Trophoblast cell (in vitro differentiated cells and primary cell): ENCODE results near the gene BEX4.
A peak's percentile ranks its signal among the peaks of the same experiment; 100 is the strongest.

Source experiments
- DNase-seq, 2 donors: peaks; one replicate each; pipeline ENCODE4 v3.0.0-alpha.2; 2016
- H2AFZ ChIP-seq: 2 replicates; pipeline ENCODE4 v1.6.1; 2013; ENCODE audit warnings: low read length, moderate library complexity, mild to moderate bottlenecking; ENCODE audit not compliant: insufficient read depth, poor library complexity
- H2AK5ac ChIP-seq: 2 replicates; pipeline ENCODE4 v1.6.1; 2013; ENCODE audit warnings: mild to moderate bottlenecking, low read length
- H2BK120ac ChIP-seq: 2 replicates; pipeline ENCODE4 v1.6.1; 2013; ENCODE audit warnings: low read length, mild to moderate bottlenecking, moderate library complexity; ENCODE audit not compliant: insufficient read depth, poor library complexity
- H2BK12ac ChIP-seq: 2 replicates; pipeline ENCODE4 v1.6.1; 2013; ENCODE audit warnings: mild to moderate bottlenecking, low read length, moderate library complexity
- H2BK5ac ChIP-seq: 2 replicates; pipeline ENCODE4 v1.6.1; 2013; ENCODE audit warnings: low read length, low read depth, moderate library complexity, mild to moderate bottlenecking; ENCODE audit not compliant: poor library complexity
- H3K14ac ChIP-seq: 2 replicates; pipeline ENCODE4 v1.6.1; 2013; ENCODE audit warnings: mild to moderate bottlenecking, low read length
- H3K18ac ChIP-seq: 2 replicates; pipeline ENCODE4 v1.6.1; 2013; ENCODE audit warnings: mild to moderate bottlenecking, low read length
- H3K23ac ChIP-seq: 2 replicates; pipeline ENCODE4 v1.6.1; 2013; ENCODE audit warnings: low read length
- H3K27ac ChIP-seq: 2 replicates; pipeline ENCODE4 v1.5.1; 2013; ENCODE audit warnings: low read depth, mild to moderate bottlenecking, inconsistent platforms, low read length, moderate library complexity
- H3K27me3 ChIP-seq: 2 replicates; pipeline ENCODE4 v1.6.1; 2013; ENCODE audit warnings: inconsistent platforms, mild to moderate bottlenecking, low read length, moderate library complexity; ENCODE audit not compliant: insufficient read depth
- H3K36me3 ChIP-seq, 2 experiments: 1 replicate in 1 of 2; 2 replicates in 1 of 2; pipeline ENCODE4 v1.6.1; 2013; ENCODE audit warnings: low read length in 2 of 2, mild to moderate bottlenecking in 2 of 2, moderate library complexity in 1 of 2; ENCODE audit not compliant: insufficient read depth in 2 of 2, control insufficient read depth in 1 of 2
- H3K4ac ChIP-seq: 2 replicates; pipeline ENCODE4 v1.6.1; 2013; ENCODE audit warnings: low read depth, mild to moderate bottlenecking, low read length, moderate library complexity
- H3K4me1 ChIP-seq, 2 experiments: 1 replicate in 1 of 2; 2 replicates in 1 of 2; pipeline ENCODE4 v1.6.1; 2013; ENCODE audit warnings: low read length in 2 of 2, mild to moderate bottlenecking in 2 of 2, moderate library complexity in 1 of 2; ENCODE audit not compliant: insufficient read depth in 2 of 2, control insufficient read depth in 1 of 2
- H3K4me2 ChIP-seq: 2 replicates; pipeline ENCODE4 v1.6.1; 2013; ENCODE audit warnings: inconsistent platforms, mild to moderate bottlenecking, low read length, moderate library complexity
- H3K4me3 ChIP-seq: 2 replicates; pipeline ENCODE4 v1.5.1; 2013; ENCODE audit warnings: mild to moderate bottlenecking, low read depth, low read length, inconsistent platforms
- H3K79me1 ChIP-seq: one replicate; pipeline ENCODE4 v1.6.1; 2013; ENCODE audit warnings: low read length
- H3K79me2 ChIP-seq: 2 replicates; pipeline ENCODE4 v1.6.1; 2013; ENCODE audit warnings: low read length, mild to moderate bottlenecking; ENCODE audit not compliant: control insufficient read depth, insufficient read depth, poor library complexity
- H3K9ac ChIP-seq: 2 replicates; pipeline ENCODE4 v1.6.1; 2013; ENCODE audit warnings: mild to moderate bottlenecking, low read length
- H3K9me3 ChIP-seq: 2 replicates; pipeline ENCODE4 v1.6.1; 2013; ENCODE audit warnings: low read depth, mild to moderate bottlenecking, control low read depth, inconsistent platforms, low read length; ENCODE audit not compliant: insufficient read depth
- H4K12ac ChIP-seq: 2 replicates; pipeline ENCODE4 v1.6.1; 2013; ENCODE audit warnings: low read depth, mild to moderate bottlenecking, low read length, moderate library complexity
- H4K8ac ChIP-seq: 2 replicates; pipeline ENCODE4 v1.6.1; 2013; ENCODE audit warnings: low read depth, mild to moderate bottlenecking, low read length, moderate library complexity
- H4K91ac ChIP-seq: one replicate; pipeline ENCODE4 v1.6.1; 2013; ENCODE audit warnings: low read depth, mild to moderate bottlenecking, low read length, moderate library complexity
- WGBS: extraction: QIAGEN DNeasy Blood & Tissue Kit; methylation state at CpG from one replicate; pipeline ENCODE4 v1.1.7; 2013; ENCODE audit warnings: missing lambda C conversion rate; ENCODE audit not compliant: insufficient read length, insufficient coverage; ENCODE audit errors: extremely low coverage; 5-methylcytosine and 5-hydroxymethylcytosine counted together

Gene BEX4

GRCh38 chrX:103250977-103251376 lies 36.1 kb downstream of the BEX4 start:
- Histone ChIP-seq H2AK5ac (no peak overlapping the region), H4K8ac (no peak overlapping the region), H2BK5ac (peak overlapping the region; percentile 42), H3K4me2 (peak overlapping the region; percentile 31), H3K4me3 (no peak overlapping the region), H3K27me3 (no peaks in the 10 kb centered on the region), H3K18ac (no peak overlapping the region), H3K9ac (no peak overlapping the region), H3K23ac (no peak overlapping the region), H3K14ac (no peak overlapping the region), H3K9me3 (no peaks in the 10 kb centered on the region), H2BK12ac (no peak overlapping the region), H4K12ac (no peak overlapping the region), H3K27ac (peak overlapping the region; percentile 70), H3K79me2 (no peaks in the 10 kb centered on the region), H2BK120ac (no peak overlapping the region), H3K4ac (no peak overlapping the region), H3K79me1 (peaks cover 22% of the 10 kb centered on the region), H4K91ac (peak overlapping the region; percentile 11), H3K36me3 (peaks cover 0 to 5% of the 10 kb centered on the region in 2 experiments), H3K4me1 (peaks cover 4 to 9% of the 10 kb centered on the region in 2 experiments), H2AFZ (no peak overlapping the region)
- peak; percentile 72 to 89 for DNase-seq
- WGBS, result no CpG with 5 or more reads among the region's 5 CpGs

DNA sequence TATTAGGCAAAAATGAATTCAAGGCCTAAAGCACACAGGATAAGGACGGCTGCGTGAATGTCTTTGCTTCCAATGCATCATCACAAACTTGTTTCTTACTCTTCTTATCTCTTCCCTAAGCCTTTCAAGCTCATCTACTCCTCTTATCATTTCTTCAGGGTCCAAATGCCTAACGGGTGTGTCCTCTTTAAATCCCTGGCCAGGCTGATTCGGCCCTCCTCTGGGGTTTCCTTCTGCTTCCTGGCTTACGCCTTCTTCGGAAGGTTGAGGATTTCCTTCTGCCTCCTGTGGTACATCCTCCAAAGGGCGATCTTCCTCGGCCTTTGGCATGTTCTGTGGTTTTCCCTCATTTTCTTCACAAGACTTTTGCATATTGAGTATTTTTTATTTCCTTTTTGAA lies 38.7 kb downstream of the BEX4 start:
- Histone ChIP-seq H4K12ac (no peak overlapping the region), H4K8ac (no peak overlapping the region), H3K4me3 (no peak overlapping the region), H3K14ac (peak overlapping the region; percentile 56), H2AFZ (no peak overlapping the region), H2AK5ac (no peak overlapping the region), H2BK120ac (no peak overlapping the region), H3K4me2 (peak overlapping the region; percentile 78), H3K23ac (no peak overlapping the region), H3K27ac (peak overlapping the region; percentile 96), H3K79me2 (no peaks in the 10 kb centered on the region), H3K4ac (peak overlapping the region; percentile 75), H3K18ac (no peak overlapping the region), H3K9me3 (no peaks in the 10 kb centered on the region), H3K36me3 (peaks cover 0 to 5% of the 10 kb centered on the region in 2 experiments), H3K27me3 (no peaks in the 10 kb centered on the region), H3K9ac (peak overlapping the region; percentile 73), H2BK5ac (peak overlapping the region; percentile 49), H3K4me1 (peaks cover 4 to 9% of the 10 kb centered on the region in 2 experiments), H2BK12ac (peak overlapping the region; percentile 76), H4K91ac (peak overlapping the region; percentile 37), H3K79me1 (peaks cover 22% of the 10 kb centered on the region)
- peak in 1 of 2 donors; percentile 36 for DNase-seq
- WGBS, result no CpG with 5 or more reads among the region's 8 CpGs

DNA sequence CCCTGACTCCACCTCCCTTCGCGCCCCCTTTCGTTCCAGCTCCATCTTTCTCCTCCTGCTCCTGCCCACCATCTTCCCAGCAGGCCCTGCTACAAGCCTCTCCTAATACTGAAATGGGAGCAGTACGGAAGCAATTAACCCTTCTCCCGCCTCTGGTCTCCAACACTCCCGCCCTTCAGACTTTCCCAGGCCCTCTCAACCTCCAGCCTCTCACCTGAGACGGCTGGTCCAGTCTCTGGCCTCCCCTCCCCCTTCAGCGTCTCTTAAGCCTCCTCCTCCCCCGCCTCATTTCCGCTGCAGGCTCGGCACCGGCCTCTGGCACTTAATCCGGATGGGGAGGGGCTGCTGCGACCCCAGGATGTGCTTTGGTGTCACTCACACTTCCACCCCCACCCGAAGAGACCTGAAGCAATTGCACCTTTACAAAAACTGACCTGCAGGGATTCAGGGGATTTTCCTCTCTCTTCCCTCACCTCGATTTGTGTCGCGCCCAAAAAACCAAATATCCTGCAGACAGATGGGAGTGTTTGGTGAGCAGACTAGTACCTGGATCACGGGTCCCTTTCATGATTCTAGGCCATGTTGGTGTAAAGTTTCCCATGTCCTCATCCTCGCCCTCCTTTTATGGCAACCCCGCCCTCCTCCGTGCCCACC lies 39.4 kb downstream of the BEX4 start:
- Histone ChIP-seq H3K79me2 (no peaks in the 10 kb centered on the region), H3K4ac (peak overlapping the region; percentile 95), H3K18ac (peak overlapping the region; percentile 90), H2BK120ac (peak overlapping the region; percentile 96), H3K36me3 (peaks cover 0 to 5% of the 10 kb centered on the region in 2 experiments), H3K79me1 (peaks cover 22% of the 10 kb centered on the region), H3K14ac (peak overlapping the region; percentile 97), H3K9me3 (no peaks in the 10 kb centered on the region), H2AK5ac (peak overlapping the region; percentile 18), H4K91ac (peak overlapping the region; percentile 97), H4K8ac (peak overlapping the region; percentile 97), H2AFZ (peak overlapping the region; percentile 71), H3K4me1 (peaks cover 4 to 9% of the 10 kb centered on the region in 2 experiments), H3K27me3 (no peaks in the 10 kb centered on the region), H3K27ac (peak overlapping the region; percentile 96), H3K23ac (no peak overlapping the region), H4K12ac (peak overlapping the region; percentile 70), H2BK12ac (no peak overlapping the region), H2BK5ac (peak overlapping the region; percentile 96), H3K4me3 (peak overlapping the region; percentile 75), H3K4me2 (peak overlapping the region; percentile 78), H3K9ac (peak overlapping the region; percentile 88)
- WGBS, result no CpG with 5 or more reads among the region's 22 CpGs
- DNase-seq, result peak in 1 of 2 donors; percentile 32

DNA sequence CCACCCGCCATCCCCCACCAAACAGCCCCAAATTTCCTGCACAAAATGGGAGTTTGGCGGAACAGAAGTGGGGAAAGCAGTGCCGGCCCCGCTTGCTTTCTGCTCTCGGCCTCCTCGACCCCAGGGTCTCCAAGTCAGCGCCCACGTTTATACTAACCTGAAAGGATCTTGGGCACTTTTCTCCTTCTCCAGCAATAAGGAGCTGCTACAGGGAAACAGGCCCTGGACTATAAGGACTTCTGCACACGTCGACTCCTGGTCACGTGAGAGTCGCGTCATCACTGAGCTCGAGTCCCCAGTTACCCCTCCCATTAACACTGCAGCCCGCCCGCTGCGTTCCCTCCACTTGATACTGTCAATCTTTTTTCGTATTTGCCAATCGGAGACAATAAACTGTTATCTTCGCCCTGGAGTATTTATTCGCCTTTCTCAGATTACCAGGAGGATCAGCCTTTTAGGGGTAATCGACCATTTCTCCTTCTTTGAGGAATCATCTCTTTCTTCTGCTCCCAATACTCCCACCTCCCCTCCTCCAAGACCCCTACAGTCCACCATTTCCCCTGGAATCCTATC lies 40.1 kb downstream of the BEX4 start, which contains the start of gene TCEAL8:
TCEAL8 (minus strand) TSS at position 235 of the 573 bp plus-strand sequence. CDS start 1,176 bp downstream, outside the sequence.
- H4K91ac ChIP-seq, result peak within 1 kb of the TSS; percentile 97
- peak within 1 kb of the TSS; percentile 95 for H3K4ac ChIP-seq
- peak within 1 kb of the TSS; percentile 97 for H4K8ac ChIP-seq
- WGBS, result no CpG with 5 or more reads among the region's 22 CpGs
- H2BK120ac ChIP-seq, result peak within 1 kb of the TSS; percentile 96
- H3K14ac ChIP-seq, result peak within 1 kb of the TSS; percentile 97
- H3K4me1 ChIP-seq, result peaks cover 4 to 9% of the 10 kb centered on the region in 2 experiments
- peak within 1 kb of the TSS; percentile 40 for H2BK12ac ChIP-seq
- H2BK5ac ChIP-seq, result peak within 1 kb of the TSS; percentile 96
- peak within 1 kb of the TSS; percentile 90 for H3K18ac ChIP-seq
- H3K9ac ChIP-seq, result peak within 1 kb of the TSS; percentile 88
- H3K79me2 ChIP-seq, result no peaks in the 10 kb centered on the region
- peaks cover 22% of the 10 kb centered on the region for H3K79me1 ChIP-seq
- no peaks in the 10 kb centered on the region for H3K27me3 ChIP-seq
- H2AK5ac ChIP-seq, result peak within 1 kb of the TSS; percentile 18
- H2AFZ ChIP-seq, result peak within 1 kb of the TSS; percentile 78
- H3K23ac ChIP-seq, result no peak within 1 kb of the TSS
- H4K12ac ChIP-seq, result peak within 1 kb of the TSS; percentile 70
- H3K9me3 ChIP-seq, result no peaks in the 10 kb centered on the region
- H3K4me2 ChIP-seq, result peak within 1 kb of the TSS; percentile 78
- H3K36me3 ChIP-seq, result peaks cover 0 to 5% of the 10 kb centered on the region in 2 experiments
- peak within 1 kb of the TSS; percentile 75 for H3K4me3 ChIP-seq
- peak within 1 kb of the TSS; percentile 96 for H3K27ac ChIP-seq
- DNase-seq, result peak; percentile 65 to 75
